ENCODE measurements around the gene ZNF710. TPM values are rescaled to one million over a fixed set of nuclear protein-coding genes. Genes with fewer than 3 reads are reported as not detected.
A peak's percentile ranks its signal among the peaks of the same experiment; 100 is the strongest.

The ZNF710 gene
- polyA plus RNA-seq, 1 donor = 15.7 TPM

GRCh38 chr15:89997079-89997478 lies 4.0 kb upstream of the ZNF710 start:
- no peak for DNase-seq

DNA sequence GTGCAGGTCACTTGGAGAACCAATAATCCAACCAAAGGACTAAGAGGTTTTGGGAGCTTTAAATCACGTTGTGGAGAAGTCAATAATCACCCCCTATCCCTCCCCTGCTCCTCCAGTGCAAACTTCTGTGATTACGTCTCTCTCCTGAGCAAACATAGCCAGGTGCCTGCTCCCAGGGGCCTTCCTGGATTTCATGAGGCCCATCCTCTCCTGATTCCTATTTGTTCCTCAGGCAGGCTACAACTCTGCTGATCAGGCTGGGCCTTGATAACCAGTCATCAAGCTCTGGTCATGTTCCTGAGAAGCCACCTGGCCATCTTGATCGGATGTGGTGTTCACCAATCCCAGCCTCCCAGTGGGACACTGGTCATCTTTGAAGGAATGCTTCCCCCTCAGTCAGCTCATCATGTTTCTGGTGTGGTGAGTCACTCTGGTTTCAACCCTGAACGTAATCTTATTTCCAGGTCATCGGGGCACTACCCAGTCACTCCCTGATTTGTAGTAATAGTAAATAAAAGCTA lies 2.9 kb upstream of the ZNF710 start:
- DNase-seq = no peak

- DNase-seq = no peak
Observed at GRCh38 chr15:89998923-89999675, 2.0 kb upstream of the ZNF710 start.

DNA sequence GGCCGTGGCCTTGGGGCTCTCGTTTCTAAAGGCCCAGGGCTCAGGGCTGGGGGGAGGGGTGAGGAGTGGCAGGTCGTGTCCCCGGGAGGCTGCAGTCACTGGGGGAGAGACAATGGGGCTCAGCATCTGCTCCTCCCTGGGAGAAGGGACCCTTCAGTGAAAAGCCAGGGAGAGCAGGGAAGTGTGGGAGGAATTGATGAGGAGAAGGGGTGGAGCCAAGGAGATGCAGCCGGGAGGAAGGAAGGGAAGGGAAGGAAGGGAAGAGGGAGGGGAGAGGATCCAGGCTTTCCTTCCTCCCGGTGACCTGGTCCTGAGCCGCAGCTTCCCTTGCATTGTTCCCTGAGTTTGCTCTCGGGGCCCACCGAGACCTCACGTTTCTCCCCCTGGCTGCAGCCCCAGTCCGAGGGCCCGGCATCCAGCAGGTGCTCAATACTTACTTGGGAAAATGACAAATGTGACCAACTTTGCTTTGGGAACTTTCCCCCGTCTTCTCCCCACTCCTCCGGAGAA lies 1.4 kb upstream of the ZNF710 start:
- DNase-seq = peak; percentile 62

GRCh38 chr15:90000186-90001001 lies 730 bp upstream of the ZNF710 start:
- peak; percentile 46 for DNase-seq

DNA sequence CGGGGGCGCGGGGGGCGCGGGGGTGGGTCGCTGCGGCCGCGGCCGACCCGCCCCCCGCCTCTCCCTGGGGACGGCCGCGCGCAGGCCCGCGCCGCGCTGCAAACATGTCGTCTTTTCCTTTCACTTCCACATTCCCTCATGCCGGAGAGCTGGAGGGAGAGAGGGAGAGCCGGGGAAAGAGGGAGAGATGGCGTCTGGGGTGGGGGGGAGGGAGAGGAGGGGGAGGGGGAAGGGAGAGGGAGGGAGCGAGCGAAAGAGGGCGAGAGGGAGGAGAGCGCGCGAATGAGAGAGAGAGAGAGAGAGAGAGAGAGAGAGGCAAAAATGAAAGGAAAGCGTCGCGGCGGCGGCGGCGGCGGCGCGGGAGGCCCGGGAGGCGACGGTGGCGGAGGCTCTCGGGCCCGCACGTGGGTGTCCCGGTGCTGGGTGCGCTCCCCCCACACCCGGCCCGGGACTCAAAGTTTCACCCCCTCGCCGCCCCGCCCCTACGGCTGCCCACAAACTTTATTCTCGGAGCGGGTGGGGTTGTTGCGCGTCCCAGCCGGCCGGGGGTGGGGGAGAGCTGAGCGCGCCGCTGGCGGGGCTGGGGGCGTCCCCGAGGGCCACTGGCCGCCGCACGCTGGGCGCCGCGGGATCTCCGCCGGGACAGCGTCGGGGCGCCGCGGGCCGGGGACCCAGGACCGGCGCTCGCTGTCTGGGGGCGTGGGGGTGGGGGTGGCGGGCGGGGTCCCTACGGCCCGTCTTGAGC lies 731 bp downstream of the ZNF710 start:
- peak; percentile 85 for DNase-seq

DNA sequence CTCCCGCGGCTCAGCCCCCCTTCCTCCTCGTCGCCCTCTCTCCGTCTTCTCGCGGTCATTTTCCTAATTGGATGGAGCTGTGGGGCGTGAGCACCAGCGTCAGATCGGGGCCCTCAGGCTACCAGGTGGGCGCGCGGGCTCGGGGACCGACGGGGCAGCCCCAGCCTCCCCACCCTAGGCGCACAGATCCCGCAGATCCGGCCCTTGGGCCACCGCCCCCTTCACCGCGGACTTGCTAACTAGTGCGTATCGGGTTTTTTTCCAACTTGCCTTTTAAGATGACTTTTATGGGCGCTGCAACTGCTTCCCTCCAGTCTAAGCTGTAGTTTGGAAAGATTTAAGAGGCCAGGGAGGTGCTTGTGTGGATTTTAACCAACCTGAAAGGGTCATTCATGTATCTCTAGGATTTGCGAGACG lies 1.3 kb downstream of the ZNF710 start:
- DNase-seq = peak; percentile 46

GRCh38 chr15:90003736-90004135 lies 2.6 kb downstream of the ZNF710 start:
- no peak for DNase-seq

- DNase-seq = no peak
Observed at GRCh38 chr15:90004252-90004651, 3.1 kb downstream of the ZNF710 start.

DNA sequence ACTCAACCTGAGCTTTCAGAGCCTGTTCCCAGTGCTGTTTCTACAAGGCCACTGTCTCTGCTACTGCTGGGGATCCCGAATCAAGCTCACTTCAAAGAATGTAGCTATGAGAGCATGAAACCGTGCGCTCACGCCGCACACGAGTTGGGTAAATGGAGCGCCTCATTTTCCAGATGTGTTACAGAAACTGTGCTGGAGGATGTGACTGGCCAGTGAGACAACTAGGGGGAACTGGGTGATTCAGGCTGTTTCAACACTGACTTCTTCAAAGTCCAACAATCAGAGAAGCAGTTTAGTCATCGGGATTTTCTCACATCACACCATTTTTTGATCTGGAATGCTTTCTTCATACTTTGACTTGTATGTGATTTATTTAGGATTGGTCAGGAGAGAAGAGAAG lies 3.5 kb downstream of the ZNF710 start:
- DNase-seq = peak; percentile 18

DNA sequence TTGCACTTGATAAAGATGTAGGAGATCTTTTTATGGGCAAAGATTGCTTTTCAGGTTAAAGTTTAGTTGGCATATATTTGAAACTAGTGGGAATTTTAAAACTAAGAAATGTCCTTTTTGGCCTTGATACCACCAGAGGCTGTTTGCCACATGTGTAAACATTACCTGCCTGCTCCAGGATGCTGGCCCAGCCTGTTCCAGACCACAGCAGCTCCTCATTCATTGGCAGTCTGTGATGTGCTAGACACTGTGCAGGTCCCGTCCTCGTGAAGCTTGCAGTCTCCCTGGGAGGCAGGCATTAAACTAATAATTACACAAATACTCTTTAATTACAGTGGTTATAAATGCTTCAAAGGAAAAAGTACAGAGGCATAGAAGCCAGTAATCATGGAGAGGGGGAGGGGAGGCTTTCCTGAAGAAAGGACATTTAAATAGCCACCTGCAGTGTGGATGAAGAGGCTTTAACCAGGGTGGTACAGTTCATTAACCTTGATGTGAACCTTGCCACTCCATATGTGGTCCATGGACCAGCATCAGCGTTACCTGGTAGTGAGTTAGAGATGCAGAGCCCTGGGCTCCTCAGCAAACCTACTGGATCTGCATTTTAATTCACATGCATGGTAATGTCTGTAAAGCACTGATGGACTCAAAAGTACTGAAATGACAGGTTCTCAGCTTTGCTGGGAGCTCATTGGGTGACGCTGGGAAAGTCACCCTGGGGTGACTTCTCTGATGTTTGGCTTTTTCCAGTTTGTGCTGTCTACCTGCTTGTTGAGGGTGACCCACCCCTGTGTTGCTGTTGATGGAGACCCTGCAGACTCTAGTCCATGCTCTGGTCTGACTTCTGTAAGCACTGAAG lies 5.3 kb downstream of the ZNF710 start:
- no peak for DNase-seq

DNA sequence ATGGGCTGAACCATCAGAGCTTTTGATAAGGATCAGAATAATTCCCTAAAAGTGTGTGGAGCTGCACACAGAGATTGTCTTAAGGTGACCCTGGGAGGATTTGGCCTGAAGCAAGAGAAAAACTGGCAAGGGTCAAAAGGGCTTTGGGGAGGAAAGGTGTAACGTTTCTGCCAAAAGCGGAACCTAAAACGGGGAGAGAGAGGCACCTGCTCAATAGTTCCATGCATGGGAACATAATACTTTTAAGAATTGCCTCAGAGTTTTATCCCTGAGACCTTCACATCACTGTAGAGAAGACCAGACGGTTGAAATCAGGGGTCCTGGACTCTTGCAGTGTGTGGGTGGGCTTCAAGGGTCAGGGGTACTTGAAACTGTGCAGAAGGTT lies 5.9 kb downstream of the ZNF710 start:
- DNase-seq = no peak

DNA sequence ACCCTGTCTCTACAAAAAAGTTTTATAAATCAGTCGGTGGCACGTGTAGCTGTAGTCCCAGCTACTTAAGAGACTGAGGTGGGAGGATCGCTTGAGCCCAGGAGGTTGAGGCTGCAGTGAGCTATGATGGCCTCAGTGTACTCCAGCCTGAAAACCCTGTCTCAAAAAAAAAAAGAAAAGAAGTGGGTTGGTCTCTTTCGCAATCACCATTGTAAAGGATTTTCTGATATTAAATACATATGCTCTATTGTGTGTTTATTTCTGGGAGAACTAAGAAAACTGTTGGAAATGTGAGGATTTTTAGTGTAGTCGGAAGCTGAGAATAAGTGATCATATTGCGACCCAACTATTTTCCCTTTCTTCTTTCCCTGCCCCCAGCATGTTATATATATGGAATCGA lies 7.5 kb downstream of the ZNF710 start:
- DNase-seq = no peak

DNA sequence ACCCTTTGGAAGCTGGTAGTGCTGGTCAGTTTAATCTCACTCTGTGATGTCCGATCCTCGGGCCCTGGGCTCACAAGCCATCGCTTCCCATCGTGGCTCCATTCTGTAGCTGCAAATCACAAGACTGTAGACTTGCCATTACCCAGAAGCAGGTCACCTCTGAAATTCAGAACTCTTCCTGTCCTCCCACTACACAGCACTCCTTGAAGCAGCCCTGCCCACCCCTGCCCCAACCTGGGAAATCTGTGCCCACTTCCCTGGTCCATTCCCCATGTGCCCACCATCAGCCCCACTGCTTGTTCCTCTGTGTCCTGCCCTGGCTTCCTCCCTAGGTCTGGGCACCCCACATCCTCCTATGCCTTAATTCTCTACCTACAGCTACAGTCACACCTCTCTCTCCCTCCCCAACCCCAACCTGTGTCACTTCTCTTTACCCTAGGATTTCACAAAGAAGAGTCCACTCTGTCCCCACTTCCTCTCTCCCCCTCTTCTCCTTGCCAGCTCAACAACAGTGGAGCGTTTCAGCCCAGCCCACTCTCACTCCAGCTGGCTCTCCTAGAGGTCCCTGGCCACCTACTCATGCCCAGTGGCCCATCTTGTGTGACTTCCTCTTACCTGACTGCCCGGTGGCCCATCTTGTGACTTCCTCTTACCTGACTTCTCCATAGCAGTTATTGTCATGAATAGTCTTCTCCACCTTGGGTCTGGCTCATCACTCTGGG lies 8.3 kb downstream of the ZNF710 start:
- DNase-seq = no peak

GRCh38 chr15:90011705-90012104 lies 10.6 kb downstream of the ZNF710 start:
- DNase-seq = no peak

DNA sequence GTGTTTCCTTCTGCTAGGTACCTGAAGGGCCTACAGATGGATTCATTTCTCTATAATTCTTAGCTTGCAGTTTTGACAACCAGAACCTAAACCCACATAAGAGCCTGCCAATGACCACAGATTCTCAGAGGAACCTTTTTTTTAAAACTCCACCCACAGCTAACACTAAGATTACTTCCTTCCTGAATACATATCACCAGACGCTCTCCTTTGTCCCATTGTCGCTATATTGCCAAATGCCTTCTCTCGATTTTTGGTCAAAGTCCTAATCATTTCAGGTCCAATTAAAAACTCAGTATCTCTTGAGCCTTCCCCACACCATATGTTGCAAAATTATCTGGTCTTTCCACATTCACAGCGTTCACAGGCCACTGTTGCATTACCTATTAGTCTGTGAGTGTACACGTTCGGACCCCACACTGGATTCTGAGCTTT lies 12.4 kb downstream of the ZNF710 start:
- no peak for DNase-seq

- DNase-seq = no peak
Observed at GRCh38 chr15:90015294-90015693, 14.2 kb downstream of the ZNF710 start.

DNA sequence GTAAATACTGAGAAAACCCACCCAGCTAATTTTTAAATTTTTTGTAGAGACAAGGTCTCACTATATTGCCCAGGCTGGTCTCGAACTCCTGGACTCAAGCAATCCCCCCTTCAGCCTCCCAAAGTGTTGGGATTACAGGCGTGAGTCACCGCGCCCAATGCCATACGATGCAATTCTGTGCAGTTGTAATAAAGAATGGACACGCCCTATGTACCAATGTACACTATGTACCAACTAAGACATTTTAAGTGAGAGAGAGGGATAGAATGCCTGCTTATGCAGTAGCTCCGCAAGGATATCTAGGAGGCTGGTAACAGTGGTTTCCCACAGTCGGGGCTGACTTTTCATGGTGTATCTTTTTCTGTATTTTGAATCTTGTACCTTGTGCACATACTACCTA lies 14.6 kb downstream of the ZNF710 start:
- DNase-seq = no peak

GRCh38 chr15:90016721-90017120 lies 15.6 kb downstream of the ZNF710 start:
- DNase-seq = no peak

DNA sequence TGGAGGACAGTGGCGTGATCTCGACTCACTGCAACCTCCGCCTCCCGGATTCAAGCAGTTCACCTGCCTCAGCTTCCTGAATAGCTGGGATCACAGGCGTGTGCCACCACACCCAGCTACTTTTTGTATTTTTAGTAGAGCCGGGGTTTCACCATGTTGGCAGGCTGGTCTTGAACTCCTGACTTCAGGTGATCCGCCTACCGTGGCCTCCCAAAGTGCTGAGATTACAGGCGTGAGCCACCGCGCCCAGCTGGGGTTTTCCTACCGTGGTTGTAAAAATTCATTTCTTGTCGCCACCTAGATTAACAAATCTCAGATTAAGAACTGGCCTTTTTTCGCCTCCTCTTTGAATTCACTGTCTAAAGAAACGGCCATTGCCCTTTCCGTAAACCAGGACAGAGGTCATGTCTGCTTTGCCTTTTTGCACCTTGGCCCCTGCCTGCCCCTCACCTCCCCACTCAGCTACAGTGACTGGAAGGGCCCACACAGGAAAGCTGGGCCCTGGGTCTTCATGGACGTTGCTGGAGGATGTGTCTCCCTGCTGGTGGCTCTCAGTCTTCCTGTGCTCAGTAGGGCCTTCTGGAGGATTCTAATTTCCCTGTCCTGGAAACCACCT lies 17.2 kb downstream of the ZNF710 start:
- no peak for DNase-seq

DNA sequence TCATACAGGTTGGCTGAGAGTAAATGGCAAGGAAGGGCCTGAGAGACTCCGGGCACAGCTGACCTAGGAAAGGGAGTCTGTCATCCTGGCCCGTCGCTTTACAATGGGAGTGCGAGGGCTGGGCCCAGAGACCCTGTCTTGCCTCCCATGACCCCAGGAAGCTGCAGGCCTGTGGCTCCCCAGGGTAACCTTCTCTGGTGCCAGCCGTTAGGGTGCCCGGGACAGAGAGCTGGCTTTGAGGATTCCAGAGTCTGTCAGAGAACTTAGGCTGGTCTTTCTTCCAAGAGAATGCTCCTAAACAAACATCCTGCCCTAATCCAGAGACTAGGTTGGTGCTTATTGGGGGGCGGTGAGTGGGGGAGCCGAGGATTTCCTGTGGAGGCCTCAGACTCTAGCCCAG lies 18.5 kb downstream of the ZNF710 start:
- no peak for DNase-seq
